Neuron (in vitro differentiated cells): Measurements from ENCODE around the gene RAPH1.

Source experiments
- H2AFZ ChIP-seq: one replicate; pipeline ENCODE4 v1.6.1; 2013; ENCODE audit warnings: low read depth, mild to moderate bottlenecking, inconsistent platforms, low read length, moderate library complexity
- H3K27me3 ChIP-seq: one replicate; pipeline ENCODE4 v1.6.1; 2013; ENCODE audit warnings: low read length; ENCODE audit not compliant: insufficient read depth
- H3K36me3 ChIP-seq: one replicate; pipeline ENCODE4 v1.6.1; 2013; ENCODE audit warnings: low read length; ENCODE audit not compliant: insufficient read depth
- H3K4me1 ChIP-seq: one replicate; pipeline ENCODE4 v1.6.1; 2013; ENCODE audit warnings: low read length; ENCODE audit not compliant: insufficient read depth
- H3K4me3 ChIP-seq: 2 replicates; pipeline ENCODE4 v1.5.1; 2013; ENCODE audit warnings: mild to moderate bottlenecking, low read length, moderate library complexity
- H3K9me3 ChIP-seq: one replicate; pipeline ENCODE4 v1.6.1; 2013; ENCODE audit warnings: low read length

Gene RAPH1

DNA sequence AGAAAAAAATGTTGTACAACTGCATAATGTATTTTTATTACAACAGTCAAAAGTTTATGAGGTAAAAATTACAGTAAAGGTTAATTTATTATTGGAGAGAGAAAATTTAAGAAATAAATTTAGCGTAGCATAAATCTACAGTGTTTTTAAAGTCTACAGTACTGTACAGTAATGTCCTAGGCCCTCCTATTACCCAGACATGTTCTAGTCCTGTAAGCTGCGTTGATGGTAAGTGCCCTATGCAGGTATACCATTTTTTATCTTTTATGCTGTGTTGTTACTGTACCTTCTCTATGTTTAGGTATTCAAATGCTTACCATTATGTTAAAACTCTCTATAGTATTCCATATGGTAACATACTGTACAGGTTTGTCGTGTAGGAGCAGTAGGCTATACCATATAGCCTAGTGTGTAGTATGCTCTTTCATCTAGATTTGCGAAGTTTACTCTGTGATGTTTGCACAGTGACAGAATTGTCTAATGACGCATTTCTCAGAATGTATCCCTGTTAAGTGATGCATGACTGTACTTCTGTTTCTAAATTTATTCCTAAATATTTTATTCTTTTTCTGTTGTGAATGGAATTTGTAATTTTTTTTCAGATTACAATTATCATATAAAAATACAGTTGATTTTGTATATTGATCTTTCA is 182.4 kb downstream of the RAPH1 start:
- H3K4me3 ChIP-seq = no peak overlapping the region
- H3K36me3 ChIP-seq = peaks cover 32% of the 10 kb centered on the region
- no peaks in the 10 kb centered on the region for H3K4me1 ChIP-seq
- no peak overlapping the region for H2AFZ ChIP-seq
- no peaks in the 10 kb centered on the region for H3K27me3 ChIP-seq
- H3K9me3 ChIP-seq = no peaks in the 10 kb centered on the region

DNA sequence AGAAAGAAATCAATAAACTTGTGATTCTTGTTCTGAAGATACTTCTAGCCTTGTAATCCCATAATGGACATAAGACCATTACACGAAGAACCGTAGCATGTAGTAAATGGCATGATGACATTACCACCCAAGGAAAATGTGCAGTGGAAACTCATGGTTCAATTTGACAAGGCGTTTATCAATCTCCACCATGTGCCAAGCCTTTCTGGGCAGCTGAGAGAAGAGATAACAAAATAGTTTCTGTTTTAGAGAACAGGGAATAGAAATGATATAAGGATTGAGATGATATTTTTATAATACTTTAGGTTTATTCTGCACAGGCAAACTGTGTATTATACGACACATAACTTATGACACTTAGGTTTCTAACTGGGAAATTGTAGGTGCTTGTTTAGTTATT is 187.7 kb downstream of the RAPH1 start:
- no peaks in the 10 kb centered on the region for H3K4me1 ChIP-seq
- H3K4me3 ChIP-seq = no peak overlapping the region
- H2AFZ ChIP-seq = no peak overlapping the region
- H3K27me3 ChIP-seq = no peaks in the 10 kb centered on the region
- H3K9me3 ChIP-seq = peaks cover 4% of the 10 kb centered on the region
- peaks cover 35% of the 10 kb centered on the region for H3K36me3 ChIP-seq

DNA sequence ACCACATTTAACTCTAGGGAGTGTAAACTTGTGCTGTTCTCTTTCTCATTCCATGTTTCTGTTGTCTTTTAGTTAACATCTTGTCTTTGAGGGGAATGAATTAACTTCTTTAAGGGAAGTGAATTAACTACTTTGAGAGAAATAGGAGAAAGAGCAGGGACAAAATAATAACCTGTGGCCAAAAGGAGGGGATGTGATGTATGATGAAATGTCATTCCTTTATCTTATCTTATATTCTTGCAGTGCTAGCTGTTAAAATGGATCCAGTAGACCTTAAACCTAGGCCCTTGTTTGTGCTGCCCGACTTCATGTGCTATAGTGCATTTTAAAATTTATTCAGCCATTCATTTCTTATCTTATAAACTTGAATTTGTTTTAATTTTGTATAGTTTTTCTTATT is 188.5 kb downstream of the RAPH1 start:
- H2AFZ ChIP-seq = no peak overlapping the region
- H3K4me1 ChIP-seq = no peaks in the 10 kb centered on the region
- H3K9me3 ChIP-seq = peaks cover 4% of the 10 kb centered on the region
- no peak overlapping the region for H3K4me3 ChIP-seq
- H3K36me3 ChIP-seq = peaks cover 31% of the 10 kb centered on the region
- H3K27me3 ChIP-seq = no peaks in the 10 kb centered on the region

DNA sequence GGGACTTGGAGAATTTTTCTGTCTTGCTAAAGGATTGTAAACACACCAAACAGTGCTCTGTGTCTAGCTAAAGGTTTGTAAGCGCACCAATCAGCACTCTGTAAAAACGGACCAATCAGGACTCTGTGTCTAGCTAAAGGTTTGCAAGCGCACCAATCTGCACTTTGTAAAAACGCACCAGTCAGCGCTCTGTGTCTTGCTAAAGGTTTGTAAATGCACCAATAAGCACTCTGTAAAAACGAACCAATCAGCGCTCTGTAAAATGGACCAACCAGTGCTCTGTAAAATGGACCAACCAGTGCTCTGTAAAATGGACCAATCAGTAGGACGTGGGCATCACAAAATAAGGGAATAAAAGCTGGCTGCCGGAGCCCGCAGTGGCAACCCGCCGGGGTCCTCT is 190.4 kb downstream of the RAPH1 start:
- no peaks in the 10 kb centered on the region for H3K27me3 ChIP-seq
- H3K36me3 ChIP-seq = peaks cover 29% of the 10 kb centered on the region
- no peak overlapping the region for H2AFZ ChIP-seq
- peaks cover 3% of the 10 kb centered on the region for H3K4me1 ChIP-seq
- H3K9me3 ChIP-seq = peaks cover 4% of the 10 kb centered on the region
- H3K4me3 ChIP-seq = no peak overlapping the region
